Pancreas (tissue), 10 donors: Measurements from ENCODE around the gene MCAT. TPM values are rescaled to one million over a fixed set of nuclear protein-coding genes. Genes with fewer than 3 reads are reported as not detected.

ENCODE experiments used
- ATAC-seq, 4 donors: fragments of 200-7000 bp; cut with Tn5 transposase; one replicate each; pipeline versions ENCODE4 v1.8.0 to v1.9.1; 2020; ENCODE audit warnings: mild to moderate bottlenecking in 4 of 4, moderate library complexity in 4 of 4
- DNase-seq, 6 donors: peaks; one replicate each; pipeline ENCODE4 v3.0.0-alpha.2; 2020
- FAIRE-seq: peaks from 2 replicates; lab custom pipeline; 2012; peaks lifted over from hg19 to GRCh38; lab: Jason Lieb, UNC
- H3K27ac ChIP-seq, 4 donors: fragments of 200-600 bp; sonication (generic); 1 replicate in 3 of 4; 2 replicates in 1 of 4; pipeline versions ENCODE4 v1.5.0 to v1.8.0; 2020
- H3K27me3 ChIP-seq, 4 donors: fragments of 200-600 bp; one replicate each; pipeline ENCODE4 v1.8.0; 2021
- H3K36me3 ChIP-seq, 3 donors: fragments of 200-600 bp; sonication (generic) in 1 of 3; one replicate each; pipeline versions ENCODE4 v1.5.0 to v1.8.0; 2020 to 2021
- H3K4me1 ChIP-seq, 3 donors: fragments of 200-600 bp; one replicate each; pipeline ENCODE4 v1.8.0; 2021
- H3K4me3 ChIP-seq, 4 donors: fragments of 200-600 bp; sonication (generic) in 2 of 4; one replicate each; pipeline versions ENCODE4 v1.5.0 to v1.8.0; 2020 to 2021
- H3K9me3 ChIP-seq, 4 donors: fragments of 200-600 bp; one replicate each; pipeline ENCODE4 v1.8.0; 2021
- CTCF ChIP-seq, 4 donors: fragments of 200-600 bp; sonication (generic) in 3 of 4; IDR thresholded peaks; one replicate each; pipeline versions ENCODE4 v1.5.0 to v1.8.0; 2021; ENCODE audit warnings: antibody characterized with exemption in 4 of 4
- WGBS, 2 donors: extraction: QIAGEN DNeasy Blood & Tissue Kit; methylation state at CpG; one replicate each; pipeline ENCODE4 v1.1.7; 2013; 5-methylcytosine and 5-hydroxymethylcytosine counted together
- intact Hi-C, 3 donors: fragments of 100-400 bp; cut with DNase I; formaldehyde crosslinking; loops; one replicate each; pipeline versions ENCODE4 v1.11.1 to v1.14.2; 2022
- polyA plus RNA-seq, 2 donors: library from polyadenylated mRNA; stranded (reverse); fragments of 200-250 nt; gene quantifications; one replicate each; pipeline ENCODE4 v1.2.3, GENCODE V29; 2013
- total RNA-seq, 6 donors: library from RNA; stranded (reverse); fragmentation: NEBNext Ultra II Directional in 4 of 6; extraction: Animal tissue kit (Norgen Biotek cat#: 25700) in 4 of 6; gene quantifications; one replicate each; pipeline versions ENCODE4 v1.2.1 to v1.2.4, GENCODE V29; 2021 to 2023
- donor health status: healthy with polysubstance abuse.
- donor health status: DM: no; HTN: no; CAD: no; lungs with moderate emphysema.
- donor health status: DM: no; HTN: no; CAD: no.
- donor health status: control.
- donor health status: control.
- donor health status: Bipolar disorder and iron deficiency.
- donor health status: DM: yes; HTN: yes; CAD: no.
- donor health status: DM: no; HTN: no; CAD: no.
- donor health status: DM: no; HTN: no; CAD: no.
- donor health status: DM: yes; HTN: yes; CAD: no.

Gene MCAT
- total and polyA plus RNA-seq, 8 donors = 7.0 to 14.1 (median 10.7) TPM

- no peak overlapping the region for H3K4me3 ChIP-seq
- FAIRE-seq (no peak), DNase-seq (no peak), ATAC-seq (no peak)
- no peak overlapping the region for H3K27ac ChIP-seq
- TF ChIP-seq CTCF (IDR thresholded peaks at IDR 0.05) = no peak
- intact Hi-C loops = no loop called here
- no peaks in the 10 kb centered on the region for H3K9me3 ChIP-seq
- no peaks in the 10 kb centered on the region for H3K4me1 ChIP-seq
- WGBS, 2 donors = 64 to 81% methylated on average over 5 of the region's 5 CpGs
- H3K27me3 ChIP-seq = no peaks in the 10 kb centered on the region
- H3K36me3 ChIP-seq = no peaks in the 10 kb centered on the region
Observed at GRCh38 chr22:43100225-43100624, 43.0 kb downstream of the MCAT start.

DNA sequence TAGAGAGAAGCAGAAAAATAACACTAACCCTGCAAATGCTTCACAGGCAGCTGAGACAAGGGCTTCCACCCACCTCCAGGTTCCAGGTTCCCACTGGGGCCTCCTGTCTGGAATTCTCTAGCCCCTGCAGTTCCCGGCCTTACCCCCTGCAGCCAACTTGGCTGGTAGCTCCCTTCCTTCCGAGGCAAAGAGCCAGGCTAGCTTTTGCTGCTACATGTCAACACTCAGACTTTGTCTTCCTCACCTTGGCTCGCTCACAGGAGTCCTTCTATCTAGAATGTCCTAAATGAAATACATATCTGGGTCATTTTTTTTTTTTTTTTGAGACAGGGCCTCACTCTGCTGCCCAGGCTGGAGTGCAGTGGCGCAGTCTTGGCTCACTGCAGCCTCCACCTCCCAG is 44.1 kb downstream of the MCAT start:
- 67 to 75% methylated on average over 4 of the region's 4 CpGs for WGBS, 2 donors
- H3K9me3 ChIP-seq = no peaks in the 10 kb centered on the region
- TF ChIP-seq CTCF (IDR thresholded peaks at IDR 0.05) = no peak
- no peak overlapping the region for H3K4me3 ChIP-seq
- no peaks in the 10 kb centered on the region for H3K36me3 ChIP-seq
- no peak for DNase-seq
- H3K4me1 ChIP-seq = no peaks in the 10 kb centered on the region
- no peak for FAIRE-seq
- ATAC-seq = no peak
- intact Hi-C loops = no loop called here
- H3K27me3 ChIP-seq = no peaks in the 10 kb centered on the region
- no peak overlapping the region for H3K27ac ChIP-seq

DNA sequence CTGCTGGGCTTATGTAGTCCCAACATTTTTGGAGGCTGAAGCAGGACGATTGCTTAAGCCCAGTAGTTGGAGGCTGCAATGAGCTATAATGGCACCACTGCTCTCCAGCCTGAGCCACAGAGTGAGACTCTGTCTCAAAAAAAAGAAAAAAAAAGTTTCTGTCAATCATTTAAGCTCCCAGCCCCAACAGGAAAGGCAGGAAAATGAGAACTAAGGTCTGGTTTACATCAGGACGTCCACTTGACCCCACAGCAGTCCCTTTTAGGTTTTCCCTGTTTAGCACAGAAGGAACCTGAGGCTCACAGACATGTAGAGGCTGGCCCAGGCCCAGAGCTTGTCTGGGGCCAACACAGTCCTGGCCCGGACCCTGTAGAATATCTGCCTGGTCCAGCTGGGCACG is 44.8 kb downstream of the MCAT start:
- FAIRE-seq (no peak), ATAC-seq (no peak), DNase-seq (no peak)
- no peak overlapping the region for H3K4me3 ChIP-seq
- no peaks in the 10 kb centered on the region for H3K9me3 ChIP-seq
- no peak for TF ChIP-seq CTCF (IDR thresholded peaks at IDR 0.05)
- H3K27ac ChIP-seq = no peak overlapping the region
- WGBS, 2 donors = 52 to 54% methylated on average over 4 of the region's 4 CpGs
- intact Hi-C loops = no loop called here
- no peaks in the 10 kb centered on the region for H3K27me3 ChIP-seq
- no peaks in the 10 kb centered on the region for H3K4me1 ChIP-seq
- H3K36me3 ChIP-seq = no peaks in the 10 kb centered on the region

- 75 to 81% methylated on average over 8 of the region's 8 CpGs for WGBS, 2 donors
- H3K4me1 ChIP-seq = no peaks in the 10 kb centered on the region
- H3K36me3 ChIP-seq = no peaks in the 10 kb centered on the region
- DNase-seq (no peak), FAIRE-seq (no peak), ATAC-seq (no peak)
- H3K27me3 ChIP-seq = no peaks in the 10 kb centered on the region
- H3K27ac ChIP-seq = no peak overlapping the region
- no peak for TF ChIP-seq CTCF (IDR thresholded peaks at IDR 0.05)
- no peaks in the 10 kb centered on the region for H3K9me3 ChIP-seq
- no peak overlapping the region for H3K4me3 ChIP-seq
- intact Hi-C loops = no loop called here
Observed at GRCh38 chr22:43096420-43096819, 46.8 kb downstream of the MCAT start.

DNA sequence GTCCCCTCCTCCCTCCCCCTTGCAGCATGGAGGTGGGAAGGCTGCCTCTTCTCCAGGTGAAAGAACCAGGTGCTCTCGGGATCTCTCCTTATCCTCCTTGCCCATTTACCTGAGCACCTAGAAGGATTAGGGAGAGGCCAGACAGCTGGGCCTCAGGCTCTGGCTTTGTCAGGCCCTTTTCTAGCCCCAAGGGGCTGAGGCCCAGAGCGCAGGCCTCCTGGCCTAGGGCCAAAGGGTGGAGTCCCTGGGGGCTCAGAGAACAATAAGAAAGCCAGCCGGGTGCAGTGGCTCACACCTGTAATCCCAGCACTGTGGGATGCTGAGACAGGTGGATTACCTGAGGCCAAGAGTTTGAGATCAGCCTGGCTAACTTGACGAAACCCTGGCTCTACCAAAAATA is 48.6 kb downstream of the MCAT start:
- FAIRE-seq (no peak), DNase-seq (no peak), ATAC-seq (no peak)
- Histone ChIP-seq H3K4me1 (peaks cover 0 to 5% (median 0%) of the 10 kb centered on the region in 3 donors), H3K36me3 (no peaks in the 10 kb centered on the region), H3K4me3 (no peak overlapping the region), H3K27ac (no peak overlapping the region), H3K9me3 (no peaks in the 10 kb centered on the region), H3K27me3 (no peaks in the 10 kb centered on the region)
- intact Hi-C loops = no loop called here
- WGBS, 2 donors = 67 to 78% methylated on average over 4 of the region's 4 CpGs
- no peak for TF ChIP-seq CTCF (IDR thresholded peaks at IDR 0.05)
